BJ (cell line): ENCODE measurements around the gene MYCBPAP. TPM values are rescaled to one million over a fixed set of nuclear protein-coding genes. Genes with fewer than 3 reads are reported as not detected.

Source experiments
- CTCF ChIA-PET: fragments of 350-600 bp; formaldehyde crosslinking; extraction: SDS; loops from one replicate; lab custom pipeline; 2021; ENCODE audit warnings: antibody characterized with exemption, inconsistent platforms; lab: Yijun Ruan, JAX
- POLR2A ChIA-PET: fragments of 300-600 bp; sonication (Branson Sonifier 250); formaldehyde crosslinking; extraction: SDS; loops from one replicate; lab custom pipeline; 2021; ENCODE audit warnings: antibody characterized with exemption; lab: Charles Lee
- DNase-seq: peaks from one replicate; pipeline ENCODE4 v3.0.0-alpha.2; 2011; ENCODE audit warnings: low read depth
- H3K27me3 ChIP-seq: 2 replicates; pipeline ENCODE4 v1.6.0; 2011; ENCODE audit warnings: low read length; ENCODE audit not compliant: control insufficient read depth, insufficient read depth
- H3K36me3 ChIP-seq: 2 replicates; pipeline ENCODE4 v1.5.1; 2011; ENCODE audit warnings: low read length; ENCODE audit not compliant: control insufficient read depth, insufficient read depth
- H3K4me3 ChIP-seq: 2 replicates; pipeline ENCODE4 v1.5.1; 2011; ENCODE audit warnings: low read depth, mild to moderate bottlenecking, control low read depth, low read length
- CTCF ChIP-seq: IDR thresholded peaks from 2 replicates; pipeline ENCODE4 v1.5.1; 2011; ENCODE audit warnings: low read depth, mild to moderate bottlenecking, control low read depth, inconsistent platforms, low read length, moderate library complexity; ENCODE audit not compliant: insufficient read depth
- polyA plus RNA-seq: library from polyadenylated mRNA; depleted of rRNA; stranded (reverse); fragments of >200 nt; gene quantifications from 2 replicates; pipeline ENCODE4 v1.2.3, GENCODE V29; 2011

Gene MYCBPAP
- polyA plus RNA-seq, 1 experiment, result 0.67 TPM

GRCh38 chr17:50502301-50502990 lies 5.8 kb upstream of the MYCBPAP start:
- CTCF ChIA-PET, result interaction anchor here (1.2 to 3.2 kb wide), 7 partner anchors 9 to 365 kb away, joined by 3 to 22 read pairs (median 7); partner anchors contain the start of gene SPATA20
- no peak for TF ChIP-seq CTCF
- DNase-seq, result no peak
- H3K36me3 ChIP-seq, result no peaks in the 10 kb centered on the region
- H3K27me3 ChIP-seq, result no peaks in the 10 kb centered on the region
- POLR2A ChIA-PET, result no interaction called here
- no peak overlapping the region for H3K4me3 ChIP-seq

GRCh38 chr17:50505591-50506130 lies 2.6 kb upstream of the MYCBPAP start:
- ChIA-PET CTCF (interaction anchor here (0.7 to 2.1 kb wide), 6 partner anchors 11 to 34 kb away, joined by 3 to 9 read pairs (median 5); partner anchors contain the start of gene RSAD1), POLR2A (no interaction called here)
- no peak for DNase-seq
- no peaks in the 10 kb centered on the region for H3K27me3 ChIP-seq
- no peak overlapping the region for H3K4me3 ChIP-seq
- no peak for TF ChIP-seq CTCF
- H3K36me3 ChIP-seq, result no peaks in the 10 kb centered on the region

GRCh38 chr17:50506298-50506697 lies 1.9 kb upstream of the MYCBPAP start:
- ChIA-PET CTCF (interaction anchor here (1.0 to 2.0 kb wide), 5 partner anchors 23 to 120 kb away, joined by 3 to 9 read pairs (median 4); partner anchors contain the start of gene RSAD1), POLR2A (no interaction called here)
- TF ChIP-seq CTCF, result no peak
- H3K36me3 ChIP-seq, result no peaks in the 10 kb centered on the region
- H3K4me3 ChIP-seq, result no peak overlapping the region
- no peaks in the 10 kb centered on the region for H3K27me3 ChIP-seq
- no peak for DNase-seq

- POLR2A ChIA-PET, result no interaction called here
- no peaks in the 10 kb centered on the region for H3K27me3 ChIP-seq
- H3K4me3 ChIP-seq, result peak overlapping the region; percentile 49
- CTCF ChIA-PET, result interaction anchor here (0.7 to 1.5 kb wide), 3 partner anchors 8 to 27 kb away, joined by 3 to 6 read pairs (median 4); no protein-coding TSS in a partner anchor
- no peak for TF ChIP-seq CTCF
- H3K36me3 ChIP-seq, result no peaks in the 10 kb centered on the region
- no peak for DNase-seq
These were observed 578 bp downstream of the MYCBPAP start for GRCh38 chr17:50508573-50509460.
